HL-60 (cell line): ENCODE measurements around the gene STEAP2.

ENCODE experiments used
- DNase-seq, 2 experiments: peaks; one replicate each; pipeline ENCODE4 v3.0.0-alpha.2; 2010 to 2020; ENCODE audit warnings: low read depth in 1 of 2, low spot score in 1 of 2
- H3K27ac ChIP-seq: fragments of 250-450 bp; sonication (Bioruptor Pico); replicated peaks from 2 replicates; pipeline ENCODE4 v1.5.1; 2020; ENCODE audit warnings: mild to moderate bottlenecking, moderate library complexity
- H3K27me3 ChIP-seq: fragments of 250-450 bp; sonication (Bioruptor Pico); 2 replicates; pipeline ENCODE4 v1.5.1; 2021; ENCODE audit warnings: mild to moderate bottlenecking, moderate library complexity; ENCODE audit not compliant: insufficient read depth, poor library complexity, severe bottlenecking
- H3K4me3 ChIP-seq: replicated peaks from 2 replicates; pipeline ENCODE4 v1.5.1; 2011; ENCODE audit warnings: mild to moderate bottlenecking, control low read depth, low read length; ENCODE audit not compliant: insufficient read depth
- GABPA ChIP-seq: IDR thresholded peaks from 2 replicates; pipeline ENCODE4 v1.6.1; 2012; ENCODE audit warnings: low read depth
- POLR2AphosphoS5 ChIP-seq: IDR thresholded peaks from 2 replicates; pipeline ENCODE4 v1.6.1; 2012; ENCODE audit warnings: low read depth
- SPI1 ChIP-seq: IDR thresholded peaks from 2 replicates; pipeline ENCODE4 v1.6.1; 2012; ENCODE audit warnings: low read depth, mild to moderate bottlenecking, borderline replicate concordance
- TF ChIP-seq, protein P1 (sequence below): IDR thresholded peaks from 2 replicates; pipeline ENCODE4 v1.6.1; 2012; ENCODE audit warnings: low read depth; ENCODE audit not compliant: insufficient replicate concordance
- TF ChIP-seq, protein P2 (sequence below): IDR thresholded peaks from one replicate; pipeline ENCODE4 v1.5.1; 2011; ENCODE audit warnings: low read length, control low read depth, inconsistent platforms; ENCODE audit not compliant: insufficient read depth

STEAP2 gene

GRCh38 chr7:90232430-90232829 lies 20.9 kb downstream of the STEAP2 start:
- no peak for DNase-seq
- Histone ChIP-seq H3K27me3 (no peaks in the 10 kb centered on the region), H3K27ac (no peak overlapping the region), H3K4me3 (no peak overlapping the region)
- TF ChIP-seq GABPA (no peak), POLR2AphosphoS5 (no peak), SPI1 (no peak)
- TF ChIP-seq, protein P1, sequence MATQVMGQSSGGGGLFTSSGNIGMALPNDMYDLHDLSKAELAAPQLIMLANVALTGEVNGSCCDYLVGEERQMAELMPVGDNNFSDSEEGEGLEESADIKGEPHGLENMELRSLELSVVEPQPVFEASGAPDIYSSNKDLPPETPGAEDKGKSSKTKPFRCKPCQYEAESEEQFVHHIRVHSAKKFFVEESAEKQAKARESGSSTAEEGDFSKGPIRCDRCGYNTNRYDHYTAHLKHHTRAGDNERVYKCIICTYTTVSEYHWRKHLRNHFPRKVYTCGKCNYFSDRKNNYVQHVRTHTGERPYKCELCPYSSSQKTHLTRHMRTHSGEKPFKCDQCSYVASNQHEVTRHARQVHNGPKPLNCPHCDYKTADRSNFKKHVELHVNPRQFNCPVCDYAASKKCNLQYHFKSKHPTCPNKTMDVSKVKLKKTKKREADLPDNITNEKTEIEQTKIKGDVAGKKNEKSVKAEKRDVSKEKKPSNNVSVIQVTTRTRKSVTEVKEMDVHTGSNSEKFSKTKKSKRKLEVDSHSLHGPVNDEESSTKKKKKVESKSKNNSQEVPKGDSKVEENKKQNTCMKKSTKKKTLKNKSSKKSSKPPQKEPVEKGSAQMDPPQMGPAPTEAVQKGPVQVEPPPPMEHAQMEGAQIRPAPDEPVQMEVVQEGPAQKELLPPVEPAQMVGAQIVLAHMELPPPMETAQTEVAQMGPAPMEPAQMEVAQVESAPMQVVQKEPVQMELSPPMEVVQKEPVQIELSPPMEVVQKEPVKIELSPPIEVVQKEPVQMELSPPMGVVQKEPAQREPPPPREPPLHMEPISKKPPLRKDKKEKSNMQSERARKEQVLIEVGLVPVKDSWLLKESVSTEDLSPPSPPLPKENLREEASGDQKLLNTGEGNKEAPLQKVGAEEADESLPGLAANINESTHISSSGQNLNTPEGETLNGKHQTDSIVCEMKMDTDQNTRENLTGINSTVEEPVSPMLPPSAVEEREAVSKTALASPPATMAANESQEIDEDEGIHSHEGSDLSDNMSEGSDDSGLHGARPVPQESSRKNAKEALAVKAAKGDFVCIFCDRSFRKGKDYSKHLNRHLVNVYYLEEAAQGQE = no peak
- TF ChIP-seq, protein P2, sequence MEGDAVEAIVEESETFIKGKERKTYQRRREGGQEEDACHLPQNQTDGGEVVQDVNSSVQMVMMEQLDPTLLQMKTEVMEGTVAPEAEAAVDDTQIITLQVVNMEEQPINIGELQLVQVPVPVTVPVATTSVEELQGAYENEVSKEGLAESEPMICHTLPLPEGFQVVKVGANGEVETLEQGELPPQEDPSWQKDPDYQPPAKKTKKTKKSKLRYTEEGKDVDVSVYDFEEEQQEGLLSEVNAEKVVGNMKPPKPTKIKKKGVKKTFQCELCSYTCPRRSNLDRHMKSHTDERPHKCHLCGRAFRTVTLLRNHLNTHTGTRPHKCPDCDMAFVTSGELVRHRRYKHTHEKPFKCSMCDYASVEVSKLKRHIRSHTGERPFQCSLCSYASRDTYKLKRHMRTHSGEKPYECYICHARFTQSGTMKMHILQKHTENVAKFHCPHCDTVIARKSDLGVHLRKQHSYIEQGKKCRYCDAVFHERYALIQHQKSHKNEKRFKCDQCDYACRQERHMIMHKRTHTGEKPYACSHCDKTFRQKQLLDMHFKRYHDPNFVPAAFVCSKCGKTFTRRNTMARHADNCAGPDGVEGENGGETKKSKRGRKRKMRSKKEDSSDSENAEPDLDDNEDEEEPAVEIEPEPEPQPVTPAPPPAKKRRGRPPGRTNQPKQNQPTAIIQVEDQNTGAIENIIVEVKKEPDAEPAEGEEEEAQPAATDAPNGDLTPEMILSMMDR = no peak

DNA sequence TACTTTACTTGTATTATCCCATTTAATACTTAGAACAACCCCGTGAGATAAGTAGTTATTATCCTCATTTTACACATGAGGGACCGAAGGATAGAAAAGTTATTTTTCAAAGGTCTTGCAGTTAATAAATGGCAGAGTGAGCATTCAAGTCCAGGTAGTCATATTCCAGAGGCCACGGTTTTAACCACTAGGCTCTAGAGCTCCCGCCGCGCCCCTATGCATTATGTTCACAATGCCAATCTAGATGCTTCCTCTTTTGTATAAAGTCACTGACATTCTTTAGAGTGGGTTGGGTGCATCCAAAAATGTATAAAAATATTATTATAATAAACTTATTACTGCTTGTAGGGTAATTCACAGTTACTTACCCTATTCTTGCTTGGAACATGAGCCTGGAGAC lies 22.0 kb downstream of the STEAP2 start:
- TF ChIP-seq SPI1 = no peak
- TF ChIP-seq, protein P2 = no peak
- TF ChIP-seq POLR2AphosphoS5 = no peak
- no peak for TF ChIP-seq GABPA
- TF ChIP-seq, protein P1 = no peak
- DNase-seq = no peak
- H3K4me3 ChIP-seq = no peak overlapping the region
- no peak overlapping the region for H3K27ac ChIP-seq
- H3K27me3 ChIP-seq = no peaks in the 10 kb centered on the region

GRCh38 chr7:90236721-90237289 lies 25.3 kb downstream of the STEAP2 start:
- TF ChIP-seq SPI1 (no peak), POLR2AphosphoS5 (no peak), GABPA (no peak)
- TF ChIP-seq, protein P2 = no peak
- TF ChIP-seq, protein P1 = no peak
- no peak for DNase-seq
- H3K4me3 ChIP-seq = no peak overlapping the region
- H3K27ac ChIP-seq = no peak overlapping the region
- H3K27me3 ChIP-seq = no peaks in the 10 kb centered on the region
